Measurements from ENCODE around the gene RNASE11.

Gene RNASE11

DNA sequence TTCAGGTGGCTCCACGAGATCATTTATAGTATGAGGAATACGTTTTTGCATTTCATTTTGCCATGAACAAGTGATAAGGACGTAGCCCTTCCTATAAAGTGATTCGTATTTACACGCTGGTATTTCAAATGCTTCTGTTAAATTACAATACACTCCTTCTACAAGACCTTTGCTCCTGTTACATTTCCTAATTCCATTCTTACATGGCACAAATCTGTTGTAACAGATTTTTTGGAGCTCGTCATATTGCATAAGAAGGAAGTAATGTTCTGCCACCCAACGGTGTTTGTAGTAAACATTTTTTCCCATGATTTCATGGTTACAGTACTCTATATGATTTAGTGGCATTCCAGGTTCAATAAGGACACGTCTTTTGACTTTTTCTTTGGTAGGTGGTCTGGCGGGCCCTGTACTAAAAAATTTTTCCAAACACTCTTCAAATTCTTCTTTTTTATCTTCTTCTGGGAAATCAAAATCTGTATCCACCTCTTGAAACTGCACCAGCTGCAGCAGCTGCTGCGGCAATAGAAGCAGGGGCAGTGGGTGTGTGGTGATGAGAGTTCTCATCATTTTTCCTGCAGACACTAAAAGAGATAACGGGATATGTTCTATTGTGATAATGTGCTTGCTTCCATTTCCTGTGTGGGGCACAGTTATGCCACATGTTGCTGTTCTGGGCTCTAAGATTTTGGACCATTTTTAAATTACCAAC lies 31.1 kb downstream of the RNASE11 start:
- no peak for TF ChIP-seq SIN3A (IDR thresholded peaks at IDR 0.05; ENCODE audit: borderline replicate concordance, insufficient read depth, low read length)
- TF ChIP-seq FOXP2 (optimal IDR thresholded peaks at IDR 0.05; ENCODE audit: borderline replicate concordance, extremely low read depth, extremely low read length, insufficient read depth) = no peak
- no peak for TF ChIP-seq TAF1 (IDR thresholded peaks at IDR 0.05; ENCODE audit: borderline replicate concordance, insufficient read depth, low read length)
- TF ChIP-seq, protein P1, sequence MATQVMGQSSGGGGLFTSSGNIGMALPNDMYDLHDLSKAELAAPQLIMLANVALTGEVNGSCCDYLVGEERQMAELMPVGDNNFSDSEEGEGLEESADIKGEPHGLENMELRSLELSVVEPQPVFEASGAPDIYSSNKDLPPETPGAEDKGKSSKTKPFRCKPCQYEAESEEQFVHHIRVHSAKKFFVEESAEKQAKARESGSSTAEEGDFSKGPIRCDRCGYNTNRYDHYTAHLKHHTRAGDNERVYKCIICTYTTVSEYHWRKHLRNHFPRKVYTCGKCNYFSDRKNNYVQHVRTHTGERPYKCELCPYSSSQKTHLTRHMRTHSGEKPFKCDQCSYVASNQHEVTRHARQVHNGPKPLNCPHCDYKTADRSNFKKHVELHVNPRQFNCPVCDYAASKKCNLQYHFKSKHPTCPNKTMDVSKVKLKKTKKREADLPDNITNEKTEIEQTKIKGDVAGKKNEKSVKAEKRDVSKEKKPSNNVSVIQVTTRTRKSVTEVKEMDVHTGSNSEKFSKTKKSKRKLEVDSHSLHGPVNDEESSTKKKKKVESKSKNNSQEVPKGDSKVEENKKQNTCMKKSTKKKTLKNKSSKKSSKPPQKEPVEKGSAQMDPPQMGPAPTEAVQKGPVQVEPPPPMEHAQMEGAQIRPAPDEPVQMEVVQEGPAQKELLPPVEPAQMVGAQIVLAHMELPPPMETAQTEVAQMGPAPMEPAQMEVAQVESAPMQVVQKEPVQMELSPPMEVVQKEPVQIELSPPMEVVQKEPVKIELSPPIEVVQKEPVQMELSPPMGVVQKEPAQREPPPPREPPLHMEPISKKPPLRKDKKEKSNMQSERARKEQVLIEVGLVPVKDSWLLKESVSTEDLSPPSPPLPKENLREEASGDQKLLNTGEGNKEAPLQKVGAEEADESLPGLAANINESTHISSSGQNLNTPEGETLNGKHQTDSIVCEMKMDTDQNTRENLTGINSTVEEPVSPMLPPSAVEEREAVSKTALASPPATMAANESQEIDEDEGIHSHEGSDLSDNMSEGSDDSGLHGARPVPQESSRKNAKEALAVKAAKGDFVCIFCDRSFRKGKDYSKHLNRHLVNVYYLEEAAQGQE (IDR thresholded peaks at IDR 0.05; ENCODE audit: insufficient read depth in 1 of 2, low read depth in 2 of 2, low read length in 2 of 2) = no peak
- no peak for TF ChIP-seq POLR2AphosphoS5 (IDR thresholded peaks at IDR 0.05; ENCODE audit: low read depth, low read length)

DNA sequence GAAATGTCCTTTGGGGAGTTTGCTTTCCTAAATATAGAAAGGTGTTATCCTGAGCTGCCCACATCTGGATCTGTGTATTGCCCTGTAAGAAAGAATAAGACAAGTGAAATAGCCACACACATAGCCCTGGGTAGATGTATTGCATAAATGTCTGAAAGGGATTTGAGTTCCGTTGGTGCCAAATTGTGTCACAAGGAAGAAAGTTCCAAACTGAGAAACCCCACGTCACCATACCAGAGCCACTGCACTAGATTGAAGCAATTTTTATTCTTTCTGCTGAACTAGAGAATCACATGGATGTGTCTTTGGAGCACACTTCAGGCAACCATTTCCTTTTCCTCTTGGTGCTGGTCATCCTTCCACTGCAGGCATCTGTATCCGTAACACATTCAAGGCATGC lies 32.0 kb downstream of the RNASE11 start:
- TF ChIP-seq SIN3A (IDR thresholded peaks at IDR 0.05; ENCODE audit: borderline replicate concordance, insufficient read depth, low read length) (no peak), FOXP2 (optimal IDR thresholded peaks at IDR 0.05; ENCODE audit: borderline replicate concordance, extremely low read depth, extremely low read length, insufficient read depth) (no peak), POLR2AphosphoS5 (IDR thresholded peaks at IDR 0.05; ENCODE audit: low read depth, low read length) (no peak), TAF1 (IDR thresholded peaks at IDR 0.05; ENCODE audit: borderline replicate concordance, insufficient read depth, low read length) (no peak)
- TF ChIP-seq, protein P1 (IDR thresholded peaks at IDR 0.05; ENCODE audit: insufficient read depth in 1 of 2, low read depth in 2 of 2, low read length in 2 of 2) = no peak

- TF ChIP-seq TAF1 (IDR thresholded peaks at IDR 0.05; ENCODE audit: borderline replicate concordance, insufficient read depth, low read length) (no peak), POLR2AphosphoS5 (IDR thresholded peaks at IDR 0.05; ENCODE audit: low read depth, low read length) (no peak), FOXP2 (optimal IDR thresholded peaks at IDR 0.05; ENCODE audit: borderline replicate concordance, extremely low read depth, extremely low read length, insufficient read depth) (no peak), SIN3A (IDR thresholded peaks at IDR 0.05; ENCODE audit: borderline replicate concordance, insufficient read depth, low read length) (no peak)
- TF ChIP-seq, protein P1 (IDR thresholded peaks at IDR 0.05; ENCODE audit: insufficient read depth in 1 of 2, low read depth in 2 of 2, low read length in 2 of 2) = no peak
These were observed 34.8 kb downstream of the RNASE11 start for GRCh38 chr14:20553024-20553423.

GRCh38 chr14:20551606-20552005 lies 36.2 kb downstream of the RNASE11 start:
- TF ChIP-seq TAF1 (IDR thresholded peaks at IDR 0.05; ENCODE audit: borderline replicate concordance, insufficient read depth, low read length) (no peak), POLR2AphosphoS5 (IDR thresholded peaks at IDR 0.05; ENCODE audit: low read depth, low read length) (no peak)

DNA sequence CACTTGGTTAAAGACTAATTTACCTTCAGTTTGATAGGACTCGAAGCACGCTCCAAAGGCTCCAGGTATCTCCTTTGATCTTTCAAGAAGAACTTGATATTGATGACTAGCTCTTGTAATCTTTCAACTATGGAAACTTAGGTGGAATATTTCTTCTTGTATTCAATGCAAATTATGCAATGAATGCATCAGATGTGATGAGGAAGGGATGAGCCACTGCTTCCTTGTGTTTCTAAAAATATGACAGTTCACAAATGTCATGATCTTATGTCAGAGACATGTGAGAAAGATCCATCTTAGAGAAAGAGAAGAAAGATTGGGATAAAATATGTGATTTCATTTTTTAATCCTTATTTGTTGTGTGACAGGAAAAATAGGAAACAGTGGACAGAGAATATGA lies 36.9 kb downstream of the RNASE11 start:
- TF ChIP-seq, protein P1 (IDR thresholded peaks at IDR 0.05; ENCODE audit: insufficient read depth in 1 of 2, low read depth in 2 of 2, low read length in 2 of 2) = no peak
- TF ChIP-seq TAF1 (IDR thresholded peaks at IDR 0.05; ENCODE audit: borderline replicate concordance, insufficient read depth, low read length) (no peak), SIN3A (IDR thresholded peaks at IDR 0.05; ENCODE audit: borderline replicate concordance, insufficient read depth, low read length) (no peak), FOXP2 (optimal IDR thresholded peaks at IDR 0.05; ENCODE audit: borderline replicate concordance, extremely low read depth, extremely low read length, insufficient read depth) (no peak), POLR2AphosphoS5 (IDR thresholded peaks at IDR 0.05; ENCODE audit: low read depth, low read length) (no peak)

All from PFSK-1 (cell line).